NCI-H226 (cell line): ENCODE results near the gene TMEM190.

Experiments used
- DNase-seq: peaks from one replicate; pipeline ENCODE4 v3.0.0-alpha.2; 2015

The TMEM190 gene

GRCh38 chr19:55372316-55373081 is 4.1 kb upstream of the TMEM190 start:
- peak; percentile 64 for DNase-seq

GRCh38 chr19:55373306-55373992 is 3.2 kb upstream of the TMEM190 start:
- no peak for DNase-seq

GRCh38 chr19:55373993-55374757 is 2.5 kb upstream of the TMEM190 start:
- DNase-seq: no peak

GRCh38 chr19:55377356-55378131 is 918 bp downstream of the TMEM190 start:
- no peak for DNase-seq

- DNase-seq: no peak
Observed at GRCh38 chr19:55379174-55379573, 2.5 kb downstream of the TMEM190 start.

- no peak for DNase-seq
Observed at GRCh38 chr19:55382013-55382412, 5.4 kb downstream of the TMEM190 start.

- no peak for DNase-seq
Observed at GRCh38 chr19:55382522-55383054, 6.0 kb downstream of the TMEM190 start.

GRCh38 chr19:55383279-55384130 is 6.9 kb downstream of the TMEM190 start:
- DNase-seq: peak; percentile 75

- no peak for DNase-seq
Observed at GRCh38 chr19:55384131-55384919, 7.7 kb downstream of the TMEM190 start, which contains the start of gene TMEM238. Gene TMEM238, minus strand, starts transcription at chr19:55384292. Its CDS starts 33 bp downstream, at chr19:55384259.

GRCh38 chr19:55384920-55385723 is 8.5 kb downstream of the TMEM190 start:
- DNase-seq: peak; percentile 97

GRCh38 chr19:55385724-55386492 is 9.3 kb downstream of the TMEM190 start, which contains the start of gene RPL28:
Gene RPL28, plus strand, starts transcription at chr19:55385932. Its CDS starts 426 bp downstream, at chr19:55386358.
- peak; percentile 98 for DNase-seq

- no peak for DNase-seq
Observed at GRCh38 chr19:55386493-55386971, 9.9 kb downstream of the TMEM190 start.

- no peak for DNase-seq
Observed at GRCh38 chr19:55387736-55388497, 11.3 kb downstream of the TMEM190 start.

GRCh38 chr19:55389386-55390317 is 13.0 kb downstream of the TMEM190 start:
- no peak for DNase-seq

- DNase-seq: no peak
Observed at GRCh38 chr19:55390461-55390880, 13.8 kb downstream of the TMEM190 start.

- DNase-seq: no peak
Observed at GRCh38 chr19:55391191-55391670, 14.6 kb downstream of the TMEM190 start.
